ENCODE data around the gene XBP1.
A peak's percentile ranks its signal among the peaks of the same experiment; 100 is the strongest.
"Not testable (repeated sequence)": the region's sequence is repeated elsewhere in the genome, so short reads cannot be mapped to it uniquely, and the experiment has no call there.

XBP1 gene

DNA sequence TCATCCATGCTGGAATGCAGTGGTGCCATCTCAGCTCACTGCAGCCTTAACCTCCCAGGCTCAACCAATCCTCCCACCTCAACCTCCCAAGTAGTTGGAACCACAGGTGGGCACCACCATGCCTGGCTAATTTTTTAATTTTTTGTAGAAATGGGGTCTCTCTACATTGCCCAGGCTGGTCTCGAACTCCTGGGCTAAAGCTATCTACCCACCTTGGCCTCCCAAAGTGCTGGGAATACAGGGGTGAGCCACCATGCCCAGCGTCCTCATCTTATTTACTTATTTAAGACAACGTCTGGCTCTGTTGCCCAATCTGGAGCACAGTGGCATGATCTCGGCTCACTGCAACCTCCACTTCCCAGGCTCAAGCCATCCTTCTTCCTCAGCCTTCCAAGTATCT lies 38.4 kb downstream of the XBP1 start:
- not testable (repeated sequence) for H3K36me3 ChIP-seq (ENCODE audit: insufficient read depth, low read length); H3K9me3 ChIP-seq (ENCODE audit: control insufficient read depth, insufficient read depth, low read length); H3K4me1 ChIP-seq (ENCODE audit: insufficient read depth, low read length); H3K9ac ChIP-seq (ENCODE audit: low read depth, low read length)

DNA sequence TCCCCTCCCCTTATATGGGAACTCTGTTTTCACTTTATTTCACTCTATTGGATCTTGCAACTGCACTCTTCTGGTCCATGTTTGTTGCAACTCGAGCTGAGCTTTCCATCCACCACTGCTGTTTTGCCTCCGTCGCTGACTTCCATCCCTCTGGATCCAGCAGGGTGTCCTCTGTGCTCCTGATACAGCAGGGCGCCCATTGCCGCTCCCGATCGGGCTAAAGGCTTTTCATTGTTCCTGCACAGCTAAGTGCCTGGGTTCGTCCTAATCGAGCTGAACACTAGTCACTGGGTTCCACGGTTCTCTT lies 39.0 kb downstream of the XBP1 start:
- Histone ChIP-seq H3K9me3 (ENCODE audit: control insufficient read depth, insufficient read depth, low read length) (no peaks in the 10 kb centered on the region; the same call in 1 of the 2 replicates), H3K36me3 (ENCODE audit: insufficient read depth, low read length) (no peaks in the 10 kb centered on the region; the same call in 1 of the 2 replicates), H3K4me1 (ENCODE audit: insufficient read depth, low read length) (peaks cover 6% of the 10 kb centered on the region; the same call in 1 of the 2 replicates), H3K9ac (ENCODE audit: low read depth, low read length) (peak overlapping the region; percentile 50; the same call in 1 of the 2 replicates)

DNA sequence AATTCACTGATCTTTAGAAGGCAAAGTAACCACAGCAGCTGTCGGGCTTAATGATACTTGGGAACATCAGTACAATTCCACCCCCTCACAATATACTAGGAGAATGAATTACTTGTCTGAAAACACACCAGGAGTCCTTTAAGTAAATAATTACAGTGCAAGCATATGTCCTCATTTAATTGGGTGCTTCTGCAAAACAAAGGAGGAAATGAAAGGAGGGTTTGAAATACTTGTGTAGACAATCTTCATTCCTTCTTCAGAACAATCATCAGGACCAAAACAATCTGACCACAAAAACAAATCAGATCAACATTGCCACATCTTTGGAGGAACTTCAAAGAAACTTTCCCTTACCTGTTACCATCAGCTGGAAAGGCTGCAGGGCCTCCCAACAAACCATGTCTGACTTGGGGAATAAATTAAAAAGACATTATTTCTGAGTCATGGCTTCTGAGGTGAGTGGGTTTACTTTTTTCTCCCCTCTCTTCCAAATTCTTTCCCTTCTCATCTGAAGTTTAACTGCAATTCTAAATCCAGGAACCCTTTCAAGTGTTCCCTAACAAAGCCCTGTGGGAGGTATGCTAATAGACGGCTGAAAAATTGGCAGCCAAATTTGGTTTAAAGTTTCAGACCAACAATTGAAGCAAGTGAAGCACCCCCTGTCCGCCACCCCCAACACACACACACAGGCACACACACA lies 40.4 kb downstream of the XBP1 start:
- H3K36me3 ChIP-seq (ENCODE audit: insufficient read depth, low read length), result no peaks in the 10 kb centered on the region; the same call in 1 of the 2 replicates
- no peaks in the 10 kb centered on the region; the same call in 1 of the 2 replicates for H3K9me3 ChIP-seq (ENCODE audit: control insufficient read depth, insufficient read depth, low read length)
- H3K4me1 ChIP-seq (ENCODE audit: insufficient read depth, low read length), result peaks cover 6% of the 10 kb centered on the region; the same call in 1 of the 2 replicates
- H3K9ac ChIP-seq (ENCODE audit: low read depth, low read length), result peak overlapping the region; percentile 50

DNA sequence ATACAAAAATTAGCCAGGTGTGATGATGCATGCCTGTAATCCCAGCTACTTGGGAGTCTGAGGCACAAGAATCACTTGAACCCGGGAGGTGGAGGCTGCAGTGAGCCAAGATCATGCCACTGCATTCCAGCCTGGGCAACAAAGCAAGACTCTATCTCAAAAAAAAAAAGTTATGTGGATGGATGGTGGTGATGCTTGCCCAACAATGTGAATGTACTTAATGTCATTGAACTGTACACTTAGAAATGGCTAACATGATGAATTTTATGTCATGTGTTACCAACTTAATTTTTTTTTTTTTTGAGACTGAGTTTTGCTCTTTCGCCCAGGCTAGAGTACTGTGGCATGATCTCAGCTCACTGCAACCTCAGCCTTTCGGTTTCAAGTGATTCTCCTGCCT lies 45.9 kb downstream of the XBP1 start:
- not testable (repeated sequence) for H3K4me1 ChIP-seq (ENCODE audit: insufficient read depth, low read length); H3K36me3 ChIP-seq (ENCODE audit: insufficient read depth, low read length); H3K9me3 ChIP-seq (ENCODE audit: control insufficient read depth, insufficient read depth, low read length)

DNA sequence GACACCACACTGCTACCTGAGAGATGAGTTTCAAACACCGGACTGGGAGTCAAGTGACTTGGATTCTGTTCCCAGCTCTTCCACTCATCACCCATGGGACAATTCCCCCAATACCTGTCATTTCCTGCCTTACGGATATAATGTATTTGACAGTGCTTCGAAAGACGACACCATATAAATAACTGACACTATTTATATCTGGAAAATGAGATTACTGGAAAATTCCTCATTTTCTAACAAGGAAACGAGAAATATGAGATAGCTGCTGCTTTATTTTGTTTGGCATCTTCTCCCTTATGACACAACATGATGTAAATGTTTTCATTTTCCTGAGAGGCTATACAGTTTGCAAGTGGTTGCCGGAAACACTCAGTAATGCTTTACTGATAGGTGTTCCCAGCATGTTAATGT lies 49.9 kb downstream of the XBP1 start:
- H3K9ac ChIP-seq (ENCODE audit: low read depth, low read length), result no peak overlapping the region
- no peaks in the 10 kb centered on the region for H3K4me1 ChIP-seq (ENCODE audit: insufficient read depth, low read length)
- no peaks in the 10 kb centered on the region for H3K9me3 ChIP-seq (ENCODE audit: control insufficient read depth, insufficient read depth, low read length)
- H3K36me3 ChIP-seq (ENCODE audit: insufficient read depth, low read length), result peaks cover 26% of the 10 kb centered on the region

More for the DNA sequence above, 45.9 kb downstream of the XBP1 start:
- H3K9ac ChIP-seq (ENCODE audit: low read depth, low read length), result not testable (repeated sequence)
